ENCODE results near the gene MAGI2.

The MAGI2 gene

DNA sequence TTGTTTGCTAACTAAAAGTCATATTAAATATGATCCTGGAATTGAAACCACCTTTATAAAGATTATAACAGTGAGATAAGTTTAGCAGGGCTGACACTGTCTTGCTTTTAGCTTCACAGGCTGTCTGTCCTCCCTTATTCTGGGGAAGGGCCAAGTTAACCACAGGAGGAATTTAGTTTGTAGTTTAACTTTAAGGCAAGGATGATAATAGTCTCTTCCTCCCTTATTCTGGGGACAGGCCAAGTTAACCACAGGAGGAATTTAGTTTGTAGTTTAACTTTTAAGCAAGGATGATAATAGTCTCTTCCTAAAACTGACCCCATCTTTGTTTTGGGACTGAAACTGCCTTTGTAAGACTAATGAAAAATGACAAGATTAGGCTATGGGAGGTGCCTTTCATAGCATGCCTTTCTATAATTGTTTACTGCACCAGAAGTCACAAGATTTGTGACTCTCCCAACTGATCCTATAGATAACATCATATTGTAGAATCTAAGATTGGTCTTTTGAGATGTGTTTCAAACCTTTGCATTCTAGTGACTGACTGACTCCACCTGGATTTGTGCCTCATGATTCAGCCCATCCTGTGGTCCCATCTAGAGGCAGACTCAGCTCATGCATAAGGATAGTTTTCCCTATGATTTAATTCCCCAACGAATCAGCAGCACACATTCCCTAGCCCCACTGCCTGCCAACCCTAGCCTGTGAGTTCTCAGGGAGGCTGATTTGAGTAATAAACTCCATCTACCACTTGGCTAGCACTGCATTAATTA is 212.0 kb downstream of the MAGI2 start:
- no peak for DNase-seq

DNA sequence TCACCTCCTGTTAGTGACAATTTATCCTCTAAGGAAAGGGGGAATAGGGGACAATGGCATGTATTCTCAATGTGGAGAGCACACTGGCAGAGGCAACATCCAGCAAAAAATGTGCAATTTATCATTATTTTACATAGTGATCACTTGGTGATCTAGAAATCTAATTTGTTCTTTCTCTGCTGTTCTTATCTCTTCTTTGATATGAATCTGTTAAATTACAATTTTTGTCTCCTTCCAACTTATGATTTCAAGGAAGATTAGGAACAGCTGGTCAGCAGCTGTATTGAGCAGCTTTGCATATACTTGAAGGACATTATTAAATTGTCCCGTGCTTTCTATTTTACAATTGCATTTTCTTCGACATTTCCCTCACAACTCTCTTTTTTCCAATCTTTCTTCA is 213.1 kb downstream of the MAGI2 start:
- DNase-seq, result no peak

DNA sequence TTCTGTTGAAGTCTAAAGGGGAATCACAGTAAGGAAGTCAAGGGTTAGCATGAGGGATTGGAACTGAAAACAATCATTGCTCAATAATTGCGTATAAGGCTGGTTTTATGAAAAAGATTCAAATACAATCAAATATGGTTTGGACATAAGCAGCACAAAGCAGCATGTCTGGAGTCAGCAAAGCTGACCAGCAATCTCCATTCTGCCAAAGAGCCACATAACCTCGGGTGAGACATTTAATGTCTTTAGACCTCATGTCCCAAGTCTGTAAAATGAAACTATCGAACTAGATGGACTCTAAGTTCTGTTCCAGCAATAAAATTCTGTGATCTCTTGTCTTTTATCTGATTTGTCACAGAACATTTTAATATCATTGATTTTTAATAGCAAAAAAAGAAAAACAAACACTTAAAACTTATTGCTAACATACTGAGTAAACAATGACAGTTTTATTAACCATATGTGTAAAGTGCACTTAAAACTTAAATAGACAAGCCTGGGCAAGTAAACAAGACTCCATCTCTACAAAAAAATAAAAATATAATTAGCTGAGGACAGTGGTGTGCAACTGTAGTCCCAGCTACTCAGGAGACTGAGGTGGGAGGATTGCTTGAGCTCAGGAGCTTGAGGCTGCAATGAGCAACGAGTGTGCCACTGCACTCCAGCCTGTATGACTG is 217.0 kb downstream of the MAGI2 start:
- peak; percentile 68 for DNase-seq

DNA sequence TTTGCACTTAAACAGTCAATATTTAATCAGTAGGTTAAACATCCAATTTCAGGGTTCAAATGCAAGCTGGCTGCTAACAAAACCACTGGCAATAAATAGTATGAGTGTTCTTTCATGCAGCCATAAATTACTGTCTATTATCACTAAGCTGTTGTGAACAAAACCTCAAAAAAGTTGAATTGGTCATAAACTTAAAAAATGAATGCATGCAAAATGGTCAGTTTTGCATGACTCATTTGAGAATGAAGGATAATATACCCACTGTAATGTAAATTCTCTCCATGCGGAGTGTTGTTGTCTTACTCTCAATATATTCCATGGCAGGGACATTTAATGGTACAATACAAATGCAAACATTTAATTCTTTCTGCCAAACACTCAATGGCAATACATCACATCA is 226.4 kb downstream of the MAGI2 start:
- DNase-seq, result peak; percentile 68

- DNase-seq, result peak; percentile 52
These were observed 232.3 kb downstream of the MAGI2 start for GRCh38 chr7:79221211-79221610.

GRCh38 chr7:79217976-79218626 is 235.4 kb downstream of the MAGI2 start:
- DNase-seq, result no peak

GRCh38 chr7:79217468-79217867 is 236.0 kb downstream of the MAGI2 start:
- peak; percentile 36 for DNase-seq

DNA sequence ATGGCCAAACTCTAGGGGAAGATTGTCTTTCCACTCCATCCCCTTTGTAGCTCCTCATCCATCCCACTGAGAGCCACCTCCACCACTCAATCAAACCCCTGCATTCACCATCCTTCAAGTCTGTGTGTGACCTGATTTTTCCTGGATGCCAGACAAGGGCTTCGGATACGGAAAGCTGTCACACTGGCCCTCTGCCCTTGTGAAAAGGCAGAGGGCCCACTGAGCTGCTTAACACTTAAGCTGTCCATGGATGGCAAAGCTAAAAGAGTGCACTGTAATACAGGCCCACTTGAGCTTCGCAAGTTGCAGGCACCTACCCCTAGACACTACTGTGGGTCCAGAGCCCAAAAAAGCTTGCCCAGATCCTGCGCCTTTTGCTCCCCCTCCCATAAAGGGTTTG is 237.2 kb downstream of the MAGI2 start:
- no peak for DNase-seq

GRCh38 chr7:79212334-79212733 is 241.1 kb downstream of the MAGI2 start:
- DNase-seq, result no peak

GRCh38 chr7:79211724-79212123 is 241.7 kb downstream of the MAGI2 start:
- DNase-seq, result peak; percentile 31

DNA sequence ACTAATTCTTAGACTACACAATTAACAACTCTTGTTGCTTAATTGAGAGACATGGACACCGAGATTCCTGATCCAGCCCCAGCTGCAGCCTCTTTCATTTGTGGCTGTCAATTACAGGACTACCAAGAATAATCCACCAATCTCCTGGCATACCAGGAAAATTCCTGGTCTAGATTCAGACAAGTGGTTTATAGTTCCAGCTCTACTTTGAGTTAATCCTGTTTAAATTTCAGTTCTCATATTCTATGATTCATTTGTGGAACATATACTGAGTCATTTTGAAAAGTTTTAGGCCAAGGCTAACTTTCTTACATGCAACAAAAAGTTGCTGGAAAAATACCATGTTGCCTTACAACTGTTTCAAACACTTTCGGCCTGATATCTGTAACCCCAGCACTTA is 253.5 kb downstream of the MAGI2 start:
- no peak for DNase-seq

DNA sequence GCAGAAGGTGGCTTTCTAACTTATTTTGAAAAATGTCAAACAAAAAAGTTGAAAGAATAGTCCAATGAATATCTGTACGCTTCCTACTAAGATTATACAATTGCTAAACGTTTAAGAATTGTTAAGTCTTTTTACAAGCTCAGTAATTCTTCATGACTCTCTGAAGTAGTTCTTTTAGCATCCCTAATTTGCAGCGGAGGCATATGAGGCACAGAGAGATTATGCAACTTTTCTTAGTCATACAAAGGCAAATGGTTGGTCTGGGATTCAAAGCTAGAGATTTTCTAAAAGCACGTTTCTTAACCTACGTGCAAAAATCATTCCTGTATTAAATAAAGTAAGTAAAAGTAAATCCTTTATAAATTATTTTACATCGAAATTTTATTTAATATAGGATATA is 254.2 kb downstream of the MAGI2 start:
- DNase-seq, result no peak

DNA sequence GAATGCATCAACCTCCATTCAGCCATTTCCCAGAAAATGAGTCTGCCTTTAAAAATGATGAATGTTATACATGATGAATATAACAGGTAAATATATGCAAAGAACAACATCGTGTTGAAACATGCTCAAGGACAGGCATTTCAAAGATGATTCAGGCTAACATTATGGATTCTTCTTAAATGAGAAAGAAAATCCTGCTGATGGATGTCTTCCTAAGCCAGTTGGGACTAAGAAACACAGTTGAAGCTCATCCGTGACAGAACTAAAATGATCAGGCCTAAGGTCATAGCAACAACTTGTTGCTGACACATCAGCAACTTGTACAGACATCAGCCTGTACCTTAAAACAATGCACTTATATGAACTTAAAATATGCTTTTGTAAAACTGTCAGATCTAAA is 267.9 kb downstream of the MAGI2 start:
- DNase-seq, result no peak

DNA sequence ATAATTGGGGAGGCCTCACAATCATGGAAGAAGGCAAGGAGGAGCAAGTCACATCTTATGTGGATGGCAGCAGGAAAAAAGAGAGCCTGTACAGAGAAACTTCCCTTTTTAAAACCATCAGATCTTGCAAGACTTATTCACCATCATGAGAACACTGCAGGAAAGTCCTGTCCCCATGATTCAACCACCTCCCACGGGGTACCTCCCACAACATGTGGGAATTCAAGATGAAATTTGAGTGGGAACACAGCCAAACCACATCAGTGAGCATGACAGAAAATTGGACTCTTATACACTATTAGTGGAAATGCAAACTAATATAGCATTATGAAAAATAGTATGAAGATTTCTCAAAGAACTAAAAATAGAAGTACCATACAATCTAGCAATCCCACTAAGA is 271.2 kb downstream of the MAGI2 start:
- DNase-seq, result no peak

- no peak for DNase-seq
These were observed 272.9 kb downstream of the MAGI2 start for GRCh38 chr7:79180533-79180932.

DNA sequence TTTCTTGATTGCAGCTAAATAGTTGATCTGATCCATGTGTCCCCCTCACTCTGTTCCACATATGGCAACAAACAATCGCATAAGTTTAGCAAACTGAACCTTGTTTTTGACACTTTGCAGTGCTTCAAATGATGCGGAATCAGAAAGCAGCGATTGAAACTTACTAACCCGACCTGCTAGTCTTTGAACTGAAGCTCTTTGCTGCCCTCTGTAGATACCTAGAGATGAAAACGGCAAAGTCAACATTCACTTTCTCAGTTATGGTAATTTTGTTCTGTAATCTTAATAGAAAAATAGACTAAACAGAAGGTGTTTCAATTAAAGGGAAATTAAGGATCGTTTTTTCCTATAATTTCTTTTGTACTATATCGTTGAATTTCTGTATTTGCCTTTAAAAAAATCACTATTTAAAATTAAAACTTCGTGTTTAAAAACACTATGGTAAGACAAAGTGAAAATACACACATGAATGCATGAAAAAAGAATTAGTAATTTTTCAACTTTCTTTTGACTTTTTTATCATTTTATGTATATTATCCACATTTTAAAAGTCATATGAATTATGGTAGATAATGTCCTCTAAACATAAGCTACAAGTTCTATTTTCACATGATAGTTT is 276.5 kb downstream of the MAGI2 start:
- peak; percentile 85 for DNase-seq

DNA sequence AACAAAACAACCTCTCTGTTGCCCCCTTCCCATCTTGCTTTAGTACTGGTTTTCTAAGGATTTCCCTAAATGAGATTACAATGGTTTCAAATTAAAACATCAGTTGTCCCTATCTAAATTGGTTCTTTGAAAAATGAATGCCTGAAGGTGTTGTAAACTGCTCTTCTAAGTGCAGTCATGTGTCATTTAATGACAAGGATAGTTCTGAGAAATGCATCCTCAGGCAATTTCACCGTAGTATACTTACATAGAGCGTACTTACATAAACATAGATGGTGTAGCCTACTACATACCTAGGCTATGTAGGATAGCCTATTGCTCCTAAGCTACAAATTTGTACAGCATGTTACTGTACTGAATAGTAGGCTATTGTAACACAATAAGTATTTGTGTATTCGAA is 278.1 kb downstream of the MAGI2 start:
- no peak for DNase-seq

DNA sequence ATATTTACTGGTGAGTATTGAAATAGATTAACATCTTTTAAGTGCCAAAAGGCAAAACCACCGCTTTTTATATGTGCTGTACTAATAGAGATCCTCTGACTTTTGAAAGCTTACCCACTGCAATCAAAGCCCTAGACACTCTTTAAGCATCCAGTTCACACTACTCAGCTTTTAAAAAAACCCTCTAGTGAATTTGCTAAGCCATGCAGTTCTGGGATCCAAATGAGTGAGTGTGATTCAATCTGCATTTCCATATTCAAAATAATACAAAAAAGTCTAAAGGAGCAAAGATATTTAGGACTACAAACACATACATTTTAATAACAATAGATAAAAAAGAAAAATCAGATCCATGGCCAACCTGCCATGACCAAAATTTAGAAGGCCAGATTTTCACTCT is 288.2 kb downstream of the MAGI2 start:
- DNase-seq, result peak; percentile 22

- peak; percentile 28 for DNase-seq
These were observed 294.3 kb downstream of the MAGI2 start for GRCh38 chr7:79159040-79159664.

DNA sequence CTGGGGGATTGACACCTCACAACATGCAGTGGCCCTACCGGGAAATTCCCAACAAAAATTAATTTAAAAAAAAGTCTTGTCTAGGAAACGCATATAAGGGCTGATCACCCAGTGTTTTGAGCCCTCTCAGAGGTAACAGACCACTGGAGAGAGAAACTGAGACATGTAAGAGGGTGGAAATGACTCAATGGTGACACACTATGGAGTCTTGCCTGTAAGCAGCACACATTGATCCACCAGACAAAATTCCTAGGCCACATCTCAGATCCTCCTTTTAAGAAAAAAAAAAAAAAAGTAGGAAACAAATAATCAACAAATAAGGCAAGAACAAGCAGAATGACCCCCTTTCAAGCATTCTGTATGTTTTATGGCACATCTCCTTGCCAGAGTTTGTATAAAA is 296.2 kb downstream of the MAGI2 start:
- no peak for DNase-seq

DNA sequence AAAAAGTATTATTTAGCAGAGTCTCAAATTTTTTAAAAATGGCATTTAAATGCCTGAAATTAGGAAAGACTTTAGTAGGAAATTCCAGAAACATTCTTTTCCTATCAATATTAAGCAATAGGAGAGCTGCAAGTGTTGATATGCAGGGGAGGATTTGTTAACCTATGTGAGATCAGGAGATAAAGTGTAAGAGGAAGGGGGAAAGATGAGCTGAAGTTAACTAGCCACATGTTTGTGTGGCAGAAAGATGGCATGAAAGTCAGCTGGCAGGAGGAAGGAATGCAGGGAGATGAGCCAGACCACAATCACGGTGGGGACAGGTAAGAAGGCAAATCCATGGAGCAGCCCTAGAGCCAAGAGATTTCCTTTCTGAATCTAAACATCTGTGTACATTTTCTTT is 303.6 kb downstream of the MAGI2 start:
- no peak for DNase-seq

DNA sequence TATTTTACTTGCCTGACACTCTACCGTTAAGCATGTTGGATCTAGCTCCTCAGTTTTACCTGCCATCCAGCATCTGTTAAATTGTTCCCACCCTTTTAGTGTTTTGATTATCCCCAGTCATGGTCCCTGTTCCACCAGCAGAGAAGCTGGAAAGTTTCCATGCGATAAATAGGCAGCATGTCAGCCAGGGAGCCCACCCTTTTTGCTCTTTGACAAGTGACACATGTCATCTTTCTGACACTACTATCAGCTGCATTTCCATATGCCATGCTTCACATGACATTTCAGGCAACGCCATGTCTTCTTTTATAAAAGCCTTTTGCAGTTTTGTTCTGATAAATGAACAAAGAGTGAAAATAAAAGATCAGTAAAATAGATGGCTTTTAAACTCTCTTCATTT is 310.8 kb downstream of the MAGI2 start:
- no peak for DNase-seq

- DNase-seq, result no peak
These were observed 312.2 kb downstream of the MAGI2 start for GRCh38 chr7:79141252-79141651.
